Small intestine (tissue), 16 donors: Measurements from ENCODE around the gene HECTD1. TPM values are rescaled to one million over a fixed set of nuclear protein-coding genes. Genes with fewer than 3 reads are reported as not detected.
"Not testable (repeated sequence)": the region's sequence is repeated elsewhere in the genome, so short reads cannot be mapped to it uniquely, and the experiment has no call there.

Source experiments
- DNase-seq, 2 donors: peaks; one replicate each; pipeline versions ENCODE4 v3.0.0 to v3.0.0-alpha.2; 2013
- FAIRE-seq: peaks from 2 replicates; lab custom pipeline; 2012; peaks lifted over from hg19 to GRCh38; lab: Jason Lieb, UNC
- H3K27ac ChIP-seq, 3 donors: one replicate each; pipeline ENCODE4 v1.5.1; 2013; ENCODE audit warnings: low read length in 2 of 3, mild to moderate bottlenecking in 2 of 3, control low read depth in 1 of 3, inconsistent platforms in 1 of 3, low read depth in 1 of 3, moderate library complexity in 1 of 3
- H3K27me3 ChIP-seq, 3 donors: one replicate each; pipeline ENCODE4 v1.6.1; 2013; ENCODE audit warnings: low read length in 3 of 3, inconsistent platforms in 1 of 3; ENCODE audit not compliant: control insufficient read depth in 3 of 3, insufficient read depth in 3 of 3
- H3K36me3 ChIP-seq, 3 donors: one replicate each; pipeline ENCODE4 v1.6.1; 2013; ENCODE audit warnings: low read length in 3 of 3, inconsistent platforms in 1 of 3, low read depth in 1 of 3, mild to moderate bottlenecking in 1 of 3, moderate library complexity in 1 of 3; ENCODE audit not compliant: control insufficient read depth in 3 of 3, insufficient read depth in 2 of 3
- H3K4me1 ChIP-seq, 3 donors: one replicate each; pipeline ENCODE4 v1.6.1; 2013; ENCODE audit warnings: low read length in 2 of 3, inconsistent platforms in 1 of 3, low read depth in 1 of 3, mild to moderate bottlenecking in 1 of 3, moderate library complexity in 1 of 3; ENCODE audit not compliant: control insufficient read depth in 3 of 3, insufficient read depth in 2 of 3
- H3K4me3 ChIP-seq, 3 donors: one replicate each; pipeline ENCODE4 v1.5.1; 2013; ENCODE audit warnings: low read length in 3 of 3, control low read depth in 1 of 3, inconsistent platforms in 1 of 3, low read depth in 1 of 3, mild to moderate bottlenecking in 1 of 3, moderate library complexity in 1 of 3
- H3K9me3 ChIP-seq, 2 donors: one replicate each; pipeline ENCODE4 v1.6.1; 2013; ENCODE audit warnings: low read depth in 1 of 2, low read length in 1 of 2; ENCODE audit not compliant: control insufficient read depth in 2 of 2, insufficient read depth in 1 of 2
- WGBS, 3 donors: extraction: QIAGEN DNeasy Blood & Tissue Kit; methylation state at CpG; one replicate each; pipeline ENCODE4 v1.1.7; 2013; 5-methylcytosine and 5-hydroxymethylcytosine counted together
- long read RNA-seq, 10 donors: transcript quantifications; one replicate each; lab custom pipeline, GENCODE V29; 2026
- polyA plus RNA-seq, 4 donors: library from polyadenylated mRNA; stranded (reverse) in 3 of 4; unstranded in 1 of 4; fragments of 200-250 nt in 3 of 4; fragments of 120-200 nt in 1 of 4; gene quantifications; one replicate each; pipeline versions ENCODE4 v1.2.1 to v1.2.3, GENCODE V29; 2013
- donor health status: healthy with polysubstance abuse.
- donor health status: control.
- donor health status: control.
- donor health status: Bipolar disorder and iron deficiency.
- donor health status: healthy.

Gene HECTD1
- polyA plus RNA-seq: 10 to 100 TPM; 40.9 to 84.4 (median 55.0) TPM
- long read RNA-seq, donor 1: 0 reads
- long read RNA-seq, donor 2, partial matches to known transcripts: 0 of 3 reads
- long read RNA-seq, donor 2, other reads (novel, unspliced or antisense): 0 of 3 reads
- long read RNA-seq, donor 3, partial matches to known transcripts: 0 of 2 reads
- long read RNA-seq, donor 3, other reads (novel, unspliced or antisense): 0 of 2 reads
- long read RNA-seq, donor 4: 0 reads
- long read RNA-seq, donor 5, partial matches to known transcripts: 0 of 1 reads
- long read RNA-seq, donor 5, other reads (novel, unspliced or antisense): 0 of 1 reads
- long read RNA-seq, donor 6, partial matches to known transcripts: 0 of 3 reads
- long read RNA-seq, donor 6, other reads (novel, unspliced or antisense): 0 of 3 reads
- long read RNA-seq, donor 7: 0 reads
- long read RNA-seq, donor 8: 0 reads
- long read RNA-seq, donor 9, partial matches to known transcripts: 0 of 4 reads
- long read RNA-seq, donor 9, other reads (novel, unspliced or antisense): 0 of 4 reads
- long read RNA-seq, donor 10, partial matches to known transcripts: 9 of 15 reads
- long read RNA-seq, donor 10, other reads (novel, unspliced or antisense): 0 of 15 reads

- DNase-seq (peak; percentile 88 to 97), FAIRE-seq (no peak)
- WGBS, 3 donors: 0 to 1% (median 1%) methylated on average over 37 to 79 of the region's 79 CpGs
- Histone ChIP-seq H3K4me3 (peak within 1 kb of the TSS; percentile 61 to 99 (median 85)), H3K4me1 (peaks cover 0 to 11% (median 8%) of the 10 kb centered on the region in 3 donors), H3K9me3 (no peaks in the 10 kb centered on the region), H3K27ac (peak within 1 kb of the TSS; percentile 94 to 99 (median 96)), H3K27me3 (no peaks in the 10 kb centered on the region), H3K36me3 (peaks cover 0 to 3% (median 0%) of the 10 kb centered on the region in 3 donors)
These were observed at the start of gene HECTD1 for GRCh38 chr14:31207755-31208545. HECTD1 (minus strand) TSS chr14:31207793; CDS start chr14:31205936, 1,857 bp downstream.

DNA sequence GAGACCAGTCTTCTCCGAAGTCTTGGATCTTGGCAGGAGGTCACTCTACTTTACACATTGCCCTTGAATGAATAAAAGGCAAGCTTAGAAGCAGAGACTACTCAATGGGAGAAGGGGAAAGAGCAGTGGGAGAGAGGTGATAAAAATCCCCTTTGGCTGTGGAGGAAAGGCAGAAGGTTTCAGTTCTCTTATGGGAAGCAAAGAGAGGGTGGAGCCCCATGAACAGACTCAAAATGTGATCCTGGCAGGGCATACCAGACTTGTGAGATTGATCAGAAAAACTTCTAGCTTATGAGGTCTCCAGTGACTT is 49.6 kb upstream of the HECTD1 start:
- peaks cover 0 to 18% (median 0%) of the 10 kb centered on the region in 3 donors for H3K4me1 ChIP-seq
- no peak overlapping the region for H3K4me3 ChIP-seq
- H3K36me3 ChIP-seq: no peaks in the 10 kb centered on the region
- peaks cover 0 to 2% of the 10 kb centered on the region in 2 donors for H3K9me3 ChIP-seq
- WGBS, 3 donors: 89 to 96% (median 94%) methylated on average over 1 of the region's 1 CpG
- FAIRE-seq (no peak), DNase-seq (no peak)
- H3K27ac ChIP-seq: no peak overlapping the region
- no peaks in the 10 kb centered on the region for H3K27me3 ChIP-seq

DNA sequence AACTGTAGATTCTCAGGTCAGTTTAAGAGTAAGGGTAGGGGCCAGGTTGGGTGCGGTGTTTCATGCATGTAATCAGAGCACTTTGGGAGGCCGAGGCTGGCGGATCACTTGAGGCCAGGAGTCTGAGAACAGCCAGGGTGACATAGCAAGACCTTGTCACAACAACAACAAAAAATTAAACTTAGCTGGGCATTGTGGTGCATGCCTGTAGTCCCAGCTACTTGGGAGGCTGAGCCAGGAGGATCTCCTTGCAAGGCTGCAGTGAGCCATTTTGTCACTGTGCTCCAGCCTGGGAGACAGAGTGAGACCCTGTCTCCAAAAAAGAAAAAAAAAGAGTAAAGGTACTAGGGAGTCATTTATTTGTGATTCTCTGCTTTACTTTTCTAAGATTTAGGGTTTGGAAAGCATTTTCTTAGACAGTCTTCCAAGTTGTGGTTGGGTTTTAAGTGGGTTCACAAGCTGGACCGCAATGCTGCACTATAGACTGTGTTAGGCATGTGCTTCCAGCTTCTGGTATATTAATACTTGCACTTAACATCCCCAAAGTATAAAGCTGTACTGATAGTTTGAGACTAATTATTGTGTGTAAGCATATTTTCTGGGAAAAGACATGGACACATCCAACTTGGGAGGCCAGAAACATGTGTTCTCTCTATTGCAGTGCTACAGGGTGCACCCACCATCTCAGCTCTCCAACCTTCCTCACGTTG is 49.1 kb upstream of the HECTD1 start:
- DNase-seq (no peak), FAIRE-seq (no peak)
- no peaks in the 10 kb centered on the region for H3K27me3 ChIP-seq
- H3K4me3 ChIP-seq: no peak overlapping the region
- peaks cover 0 to 2% of the 10 kb centered on the region in 2 donors for H3K9me3 ChIP-seq
- H3K4me1 ChIP-seq: peaks cover 0 to 15% (median 0%) of the 10 kb centered on the region in 3 donors
- no peaks in the 10 kb centered on the region for H3K36me3 ChIP-seq
- no peak overlapping the region for H3K27ac ChIP-seq
- 88 to 96% (median 94%) methylated on average over 5 of the region's 5 CpGs for WGBS, 3 donors

- DNase-seq, FAIRE-seq, H3K36me3 ChIP-seq, H3K27ac ChIP-seq, H3K4me3 ChIP-seq, H3K27me3 ChIP-seq, H3K9me3 ChIP-seq: not testable (repeated sequence)
- 91 to 97% (median 93%) methylated on average over 4 of the region's 4 CpGs for WGBS, 3 donors
- peaks cover 0 to 12% (median 2%) of the 10 kb centered on the region in 3 donors for H3K4me1 ChIP-seq
These were observed 48.3 kb upstream of the HECTD1 start for GRCh38 chr14:31255918-31256317.

DNA sequence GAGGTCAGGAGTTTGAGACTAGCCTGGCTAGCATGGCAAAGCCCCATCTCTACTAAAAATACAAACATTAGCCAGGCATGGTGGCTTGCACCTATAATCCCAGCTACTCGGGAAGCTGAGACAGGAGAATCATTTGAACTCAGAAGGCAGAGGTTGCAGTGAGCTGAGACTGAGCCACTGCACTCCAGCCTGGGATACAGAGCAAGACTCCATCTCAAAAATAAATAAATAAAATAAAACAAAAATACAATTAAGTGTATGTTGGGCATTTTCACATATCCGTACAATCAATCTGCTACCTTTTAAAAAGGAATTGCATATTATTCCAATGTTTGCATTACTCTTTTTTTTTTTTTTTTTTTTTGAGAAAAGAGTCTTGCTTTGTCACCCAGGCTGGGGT is 47.7 kb upstream of the HECTD1 start:
- H3K4me1 ChIP-seq: peaks cover 0 to 12% (median 2%) of the 10 kb centered on the region in 3 donors
- H3K4me3 ChIP-seq: no peak overlapping the region
- FAIRE-seq: no peak
- no peak overlapping the region for H3K27ac ChIP-seq
- no peak for DNase-seq
- H3K9me3 ChIP-seq: peaks cover 0 to 2% of the 10 kb centered on the region in 2 donors
- no peaks in the 10 kb centered on the region for H3K36me3 ChIP-seq
- H3K27me3 ChIP-seq: no peaks in the 10 kb centered on the region
- 95 to 98% (median 97%) methylated on average over 2 of the region's 2 CpGs for WGBS, 3 donors

GRCh38 chr14:31253746-31254471 is 46.3 kb upstream of the HECTD1 start:
- Histone ChIP-seq H3K9me3 (no peaks in the 10 kb centered on the region), H3K27me3 (no peaks in the 10 kb centered on the region), H3K36me3 (no peaks in the 10 kb centered on the region), H3K4me1 (peaks cover 0 to 12% (median 2%) of the 10 kb centered on the region in 3 donors), H3K4me3 (no peak overlapping the region), H3K27ac (no peak overlapping the region)
- FAIRE-seq (no peak), DNase-seq (no peak)
- 88 to 91% (median 90%) methylated on average over 9 of the region's 9 CpGs for WGBS, 3 donors

GRCh38 chr14:31252865-31253264 is 45.3 kb upstream of the HECTD1 start:
- Histone ChIP-seq H3K36me3 (no peaks in the 10 kb centered on the region), H3K9me3 (no peaks in the 10 kb centered on the region), H3K4me1 (peaks cover 0 to 7% (median 2%) of the 10 kb centered on the region in 3 donors), H3K27ac (no peak overlapping the region), H3K4me3 (no peak overlapping the region), H3K27me3 (no peaks in the 10 kb centered on the region)
- 88 to 94% (median 92%) methylated on average over 1 of the region's 1 CpG for WGBS, 3 donors
- FAIRE-seq (no peak), DNase-seq (no peak)
